Limb (tissue), 2 donors: ENCODE measurements around the gene HSPA9.

Experiments used
- DNase-seq, 2 donors: peaks; one replicate each; pipeline ENCODE4 v3.0.0-alpha.2; 2016; ENCODE audit errors: extremely low spot score in 2 of 2

HSPA9 gene

DNA sequence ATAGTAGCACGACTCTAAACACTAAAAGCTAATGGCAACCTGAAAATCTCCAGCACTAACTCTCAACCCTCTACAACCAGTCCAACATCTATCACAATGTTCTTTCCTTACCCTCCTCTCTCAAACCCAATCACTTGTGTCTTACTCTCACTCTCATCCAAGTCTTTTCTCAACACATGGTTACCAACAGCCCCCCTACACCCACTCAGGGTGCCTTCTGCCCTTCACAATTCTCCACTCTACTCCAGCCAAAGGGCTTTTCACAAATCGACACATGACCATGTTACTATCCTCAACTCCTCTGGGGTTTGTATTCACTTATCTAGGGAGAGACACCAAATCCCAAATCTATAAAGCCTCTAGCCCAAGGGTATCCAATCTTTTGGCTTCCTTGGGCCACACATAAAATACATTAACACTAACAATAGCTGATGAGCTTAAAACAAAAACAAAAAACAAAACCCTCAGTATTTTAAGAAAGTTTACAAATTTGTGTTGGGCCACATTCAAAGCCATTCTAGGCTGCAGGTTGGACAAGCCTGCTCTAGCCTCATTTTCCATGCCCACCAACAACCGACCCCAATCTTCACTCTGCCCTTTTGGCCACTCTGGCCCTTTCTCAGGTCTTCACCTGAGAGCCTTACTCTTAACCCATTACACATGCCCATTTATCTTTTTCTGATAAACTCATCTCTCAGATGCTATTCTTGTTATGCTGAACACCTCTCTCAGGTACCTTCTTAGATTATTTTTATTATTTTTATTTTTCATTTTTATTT lies 11.7 kb downstream of the HSPA9 start:
- DNase-seq = no peak

DNA sequence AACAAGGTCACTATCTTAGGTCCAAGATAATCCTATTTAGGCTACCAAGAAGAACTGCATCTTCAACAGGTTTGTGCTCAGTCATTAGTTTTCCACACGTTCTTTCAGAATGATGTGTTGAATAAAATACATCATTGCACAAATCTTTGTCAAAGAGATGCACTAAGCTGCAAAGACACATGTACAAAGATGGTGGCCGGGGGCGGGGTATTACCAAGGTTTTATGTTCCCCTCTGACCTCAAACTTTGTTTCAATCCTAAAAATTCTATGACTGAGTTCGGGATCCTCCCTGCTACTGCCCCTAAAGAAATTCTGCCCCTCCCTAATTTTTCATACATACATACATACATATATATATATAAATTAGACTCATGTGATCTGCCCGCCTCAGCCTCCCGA lies 14.2 kb downstream of the HSPA9 start:
- no peak for DNase-seq

DNA sequence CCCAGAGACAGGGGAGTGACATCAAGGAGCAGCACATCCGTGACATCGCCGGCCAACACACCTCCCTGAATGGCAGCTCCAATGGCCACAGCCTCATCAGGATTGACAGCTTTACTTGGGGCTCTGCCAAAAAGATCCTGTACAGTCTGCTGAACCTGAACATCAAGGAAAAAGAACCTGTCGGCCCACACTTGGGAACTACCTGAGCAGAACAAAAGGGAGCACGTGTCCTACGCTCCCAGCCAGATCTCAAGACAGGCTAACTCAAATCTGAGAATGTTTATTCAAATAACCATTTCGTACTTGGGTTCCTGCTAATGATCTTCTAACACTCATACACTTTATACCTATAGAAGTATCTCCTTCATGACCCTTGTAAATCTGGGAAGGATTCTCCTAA lies 15.3 kb downstream of the HSPA9 start:
- DNase-seq = no peak

DNA sequence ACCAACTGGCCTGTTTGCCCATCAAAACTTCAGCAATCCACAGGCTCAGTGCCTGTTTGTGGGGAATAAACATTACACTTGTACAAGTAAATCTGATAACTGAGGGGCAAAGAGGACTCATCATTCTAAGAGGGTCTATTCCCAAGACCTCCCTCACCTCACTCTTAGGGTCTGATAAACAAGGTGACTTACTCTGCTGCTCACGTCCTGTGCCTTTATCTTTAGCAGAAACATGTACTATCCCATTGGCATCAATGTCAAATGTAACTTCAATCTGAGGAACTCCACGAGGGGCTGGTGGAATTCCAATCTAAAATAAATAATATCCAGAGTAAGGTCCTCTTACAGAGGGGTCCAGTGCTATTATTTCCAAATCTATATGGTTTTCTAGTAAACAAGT lies 17.5 kb downstream of the HSPA9 start:
- DNase-seq = no peak

GRCh38 chr5:138554143-138554542 lies 21.1 kb downstream of the HSPA9 start:
- no peak for DNase-seq

DNA sequence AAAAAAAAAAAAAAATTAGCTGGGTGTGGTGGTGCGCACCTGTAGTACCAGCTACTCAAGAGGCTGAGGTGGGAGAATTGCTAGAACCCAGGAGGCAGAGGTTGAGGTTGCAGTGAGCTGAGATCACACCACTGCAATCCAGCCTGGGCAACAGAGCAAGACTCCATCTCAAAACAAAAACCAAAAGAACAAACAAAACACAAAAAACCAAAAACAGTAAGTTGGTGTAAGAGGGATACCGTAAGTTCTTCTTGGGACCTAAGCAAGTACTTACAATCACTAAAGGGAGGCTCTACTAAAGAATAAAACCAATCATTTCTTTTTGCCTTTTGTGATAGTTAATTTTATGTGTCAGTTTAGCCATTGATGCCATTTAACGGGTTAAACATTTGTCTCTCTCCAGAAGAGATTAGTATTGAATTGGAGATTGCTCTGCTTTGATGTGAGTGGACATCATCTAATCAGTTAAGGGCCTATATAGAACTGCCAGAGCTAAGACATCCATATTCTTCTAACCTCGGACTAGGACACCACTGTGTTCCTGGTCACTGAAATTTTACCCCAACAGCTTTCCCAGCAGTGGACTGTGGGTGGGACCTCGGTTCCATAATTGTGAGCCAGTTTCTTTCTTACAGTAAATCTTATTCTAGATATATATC lies 21.6 kb downstream of the HSPA9 start:
- DNase-seq = no peak

- DNase-seq = no peak
Measured at GRCh38 chr5:138552657-138553056, 22.5 kb downstream of the HSPA9 start.

DNA sequence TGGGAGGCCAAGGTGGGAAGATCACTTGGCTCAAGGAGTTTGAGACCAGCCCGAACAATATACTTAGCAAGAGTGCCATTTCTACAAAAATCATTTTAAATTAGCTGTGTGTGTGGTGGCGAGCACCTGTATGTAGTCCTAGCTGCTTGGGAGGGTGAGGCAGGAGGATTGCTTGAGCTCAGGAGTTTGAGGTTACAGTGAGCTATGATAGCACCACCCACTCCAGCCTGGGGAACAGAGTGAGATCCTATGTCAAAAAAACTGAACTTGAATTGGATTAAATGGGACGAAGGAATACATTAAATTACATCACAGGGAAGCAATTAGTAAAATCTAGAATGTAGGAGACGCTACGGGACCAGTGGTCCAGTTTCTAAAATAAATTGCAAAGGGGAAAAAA lies 25.8 kb downstream of the HSPA9 start:
- no peak for DNase-seq

DNA sequence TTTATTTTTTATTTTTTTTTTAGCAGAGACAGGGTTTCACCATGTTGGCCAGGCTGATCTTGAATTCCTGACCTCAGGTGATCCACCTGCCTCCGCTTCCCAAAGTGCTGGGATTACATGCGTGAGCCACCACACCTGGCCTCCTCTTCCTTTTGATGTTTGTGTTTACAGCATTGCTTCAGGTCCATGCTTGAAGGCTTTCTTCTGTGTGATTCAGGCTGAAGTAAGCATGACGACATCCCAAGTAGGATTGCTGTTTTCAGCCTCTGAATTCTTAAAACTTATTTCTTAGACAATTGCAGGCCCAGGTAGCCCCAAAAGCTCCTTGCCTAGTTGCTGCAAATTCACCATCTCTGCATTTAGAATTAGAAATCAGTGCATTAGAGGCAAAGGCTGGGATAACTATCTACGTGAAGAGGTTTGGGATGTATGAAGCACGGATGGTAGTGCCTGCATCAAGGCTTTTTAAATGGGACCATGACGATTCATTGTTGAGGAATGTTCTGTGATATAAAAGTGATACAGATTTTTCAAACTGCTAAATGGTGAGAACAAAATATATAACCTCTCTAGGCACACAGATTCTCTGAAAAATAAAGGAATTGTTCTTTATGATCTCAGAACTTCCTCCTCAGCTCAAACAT lies 29.2 kb downstream of the HSPA9 start:
- no peak for DNase-seq

DNA sequence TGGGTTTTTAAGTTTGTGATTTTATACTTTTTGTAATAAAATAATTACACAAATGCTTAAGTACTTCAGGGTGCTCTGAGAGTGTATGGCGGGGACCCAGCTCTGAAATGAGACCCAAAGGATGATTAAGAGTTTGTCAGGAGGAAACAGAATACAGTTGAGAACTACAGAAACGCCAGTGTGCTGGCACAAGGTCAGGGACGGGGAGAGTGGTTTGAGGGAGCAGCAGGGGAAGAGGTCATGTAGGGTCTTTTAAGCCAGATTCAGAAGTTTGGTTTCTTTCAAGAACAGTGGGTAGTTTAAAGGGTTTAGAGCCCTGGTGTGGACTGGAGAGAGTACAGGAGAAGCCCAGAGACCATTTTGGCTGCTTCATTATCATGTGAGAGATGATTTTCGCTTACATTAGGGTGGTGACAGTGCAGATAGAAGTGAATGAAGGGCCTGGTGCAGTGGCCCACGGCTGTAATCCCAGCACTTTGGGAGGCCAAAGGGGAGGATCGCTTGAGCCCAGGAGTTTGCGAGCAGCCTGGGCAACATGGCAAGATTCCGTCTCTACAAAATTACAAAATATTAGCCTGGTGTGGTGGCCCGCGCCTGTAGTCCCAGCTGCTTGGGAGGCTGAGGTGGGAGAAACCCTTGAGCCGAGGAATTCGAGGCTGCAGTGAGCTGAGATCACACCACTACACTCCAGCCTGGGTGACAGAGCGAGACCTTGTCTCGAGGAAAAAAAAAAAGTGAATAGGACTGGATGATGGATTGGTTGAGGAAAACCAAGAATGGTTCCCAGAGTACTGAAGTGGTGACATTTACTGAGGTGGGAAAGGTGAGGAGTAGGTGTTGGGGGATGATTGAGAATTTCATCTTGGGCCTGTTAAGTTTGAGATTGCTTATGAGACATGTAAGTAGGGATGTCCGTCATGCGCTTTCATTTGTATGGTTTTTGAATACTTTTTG lies 30.7 kb downstream of the HSPA9 start:
- peak in 1 of 2 donors; percentile 34 for DNase-seq

GRCh38 chr5:138543730-138544104 lies 31.5 kb downstream of the HSPA9 start:
- no peak for DNase-seq

GRCh38 chr5:138542956-138543729 lies 32.1 kb downstream of the HSPA9 start, which contains the start of gene ETF1:
TSS of gene ETF1 (minus strand) at chr5:138543236. CDS start at chr5:138542918, 318 bp downstream.
- DNase-seq = peak; percentile 100

- no peak for DNase-seq
Measured at GRCh38 chr5:138542180-138542955, 32.8 kb downstream of the HSPA9 start.

- no peak for DNase-seq
Measured at GRCh38 chr5:138541511-138542179, 33.6 kb downstream of the HSPA9 start.

GRCh38 chr5:138539791-138540190 lies 35.4 kb downstream of the HSPA9 start:
- no peak for DNase-seq

GRCh38 chr5:138538943-138539627 lies 36.1 kb downstream of the HSPA9 start:
- DNase-seq = no peak

- DNase-seq = no peak
Measured at GRCh38 chr5:138536665-138537315, 38.4 kb downstream of the HSPA9 start.

DNA sequence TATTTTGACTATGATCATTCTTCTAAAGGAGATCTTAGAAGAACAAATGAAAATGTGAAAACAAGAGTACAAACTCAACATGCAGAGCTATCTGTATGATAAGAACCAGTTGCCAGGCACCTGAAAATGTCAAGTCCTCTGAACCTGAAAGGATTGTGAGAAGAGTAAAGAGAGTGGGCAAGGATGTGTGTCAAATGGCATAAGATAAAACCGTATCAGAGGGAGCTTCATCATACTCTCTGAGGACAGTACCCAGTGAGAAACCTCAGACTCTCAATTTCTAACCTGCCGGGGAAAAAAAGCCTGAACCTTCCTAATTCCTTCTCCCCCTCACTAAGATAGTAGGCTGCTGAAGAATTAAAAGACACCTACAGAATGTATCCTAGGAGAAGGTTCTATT lies 39.0 kb downstream of the HSPA9 start:
- DNase-seq = no peak
